HUES6 (cell line): Measurements from ENCODE around the gene SMOC1.

ENCODE experiments used
- H3K27ac ChIP-seq: 2 replicates; pipeline ENCODE4 v1.7.0; 2013; ENCODE audit warnings: low read depth, mild to moderate bottlenecking, low read length, inconsistent platforms
- H3K27me3 ChIP-seq: 2 replicates; pipeline ENCODE4 v1.6.1; 2013; ENCODE audit warnings: low read length; ENCODE audit not compliant: control insufficient read depth, insufficient read depth
- H3K36me3 ChIP-seq: 2 replicates; pipeline ENCODE4 v1.6.1; 2013; ENCODE audit warnings: low read length; ENCODE audit not compliant: control insufficient read depth, insufficient read depth
- H3K4me1 ChIP-seq: 2 replicates; pipeline ENCODE4 v1.6.1; 2013; ENCODE audit warnings: low read length; ENCODE audit not compliant: control insufficient read depth, insufficient read depth
- H3K4me3 ChIP-seq: 2 replicates; pipeline ENCODE4 v1.5.1; 2013; ENCODE audit warnings: low read depth, low read length
- H3K9ac ChIP-seq: one replicate; pipeline ENCODE4 v1.6.1; 2013; ENCODE audit warnings: mild to moderate bottlenecking, low read length
- H3K9me3 ChIP-seq: 2 replicates; pipeline ENCODE4 v1.6.1; 2013; ENCODE audit warnings: low read depth, low read length; ENCODE audit not compliant: control insufficient read depth, insufficient read depth

SMOC1 gene

DNA sequence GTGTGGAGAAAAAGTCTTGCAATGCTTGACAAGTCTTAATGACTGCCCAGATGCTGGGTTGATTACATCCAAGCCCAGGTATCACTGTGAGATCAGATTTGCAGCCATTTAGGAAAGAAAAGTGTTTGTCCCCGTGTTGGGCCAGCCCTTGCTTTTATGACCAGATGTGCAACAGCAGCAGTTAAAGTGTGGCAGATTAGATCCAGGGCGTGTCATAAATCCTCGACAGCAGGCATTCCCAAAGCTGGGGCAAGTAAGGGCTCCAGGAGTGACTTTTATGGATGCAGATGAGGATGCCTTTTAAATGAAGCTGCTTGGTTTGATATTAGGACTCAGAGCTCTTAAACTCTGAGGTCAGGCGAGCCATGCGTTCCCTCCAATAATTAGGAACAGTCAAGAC is 1.7 kb downstream of the SMOC1 start:
- peaks cover 7% of the 10 kb centered on the region; the same call in 1 of the 2 replicates for H3K4me1 ChIP-seq
- no peak overlapping the region for H3K4me3 ChIP-seq
- no peak overlapping the region for H3K27ac ChIP-seq
- H3K27me3 ChIP-seq, result peaks cover 62% of the 10 kb centered on the region
- H3K9me3 ChIP-seq, result no peaks in the 10 kb centered on the region
- no peak overlapping the region for H3K9ac ChIP-seq
- no peaks in the 10 kb centered on the region for H3K36me3 ChIP-seq

- Histone ChIP-seq H3K27ac (no peak overlapping the region), H3K27me3 (peaks cover 55% of the 10 kb centered on the region), H3K4me3 (no peak overlapping the region), H3K9ac (no peak overlapping the region), H3K36me3 (no peaks in the 10 kb centered on the region), H3K4me1 (peaks cover 11% of the 10 kb centered on the region), H3K9me3 (no peaks in the 10 kb centered on the region)
These were observed 3.1 kb downstream of the SMOC1 start for GRCh38 chr14:69882116-69882864.

GRCh38 chr14:69882915-69883314 is 3.7 kb downstream of the SMOC1 start:
- Histone ChIP-seq H3K36me3 (no peaks in the 10 kb centered on the region), H3K27ac (no peak overlapping the region), H3K9ac (no peak overlapping the region), H3K4me1 (peaks cover 11% of the 10 kb centered on the region), H3K27me3 (peaks cover 50% of the 10 kb centered on the region), H3K4me3 (no peak overlapping the region), H3K9me3 (no peaks in the 10 kb centered on the region)

GRCh38 chr14:69886453-69887242 is 7.4 kb downstream of the SMOC1 start:
- H3K27ac ChIP-seq, result no peak overlapping the region
- H3K4me1 ChIP-seq, result peaks cover 4% of the 10 kb centered on the region; the same call in 1 of the 2 replicates
- H3K36me3 ChIP-seq, result no peaks in the 10 kb centered on the region
- H3K9ac ChIP-seq, result no peak overlapping the region
- H3K4me3 ChIP-seq, result no peak overlapping the region
- peaks cover 12% of the 10 kb centered on the region for H3K27me3 ChIP-seq
- H3K9me3 ChIP-seq, result peaks cover 3% of the 10 kb centered on the region; the same call in 1 of the 2 replicates

DNA sequence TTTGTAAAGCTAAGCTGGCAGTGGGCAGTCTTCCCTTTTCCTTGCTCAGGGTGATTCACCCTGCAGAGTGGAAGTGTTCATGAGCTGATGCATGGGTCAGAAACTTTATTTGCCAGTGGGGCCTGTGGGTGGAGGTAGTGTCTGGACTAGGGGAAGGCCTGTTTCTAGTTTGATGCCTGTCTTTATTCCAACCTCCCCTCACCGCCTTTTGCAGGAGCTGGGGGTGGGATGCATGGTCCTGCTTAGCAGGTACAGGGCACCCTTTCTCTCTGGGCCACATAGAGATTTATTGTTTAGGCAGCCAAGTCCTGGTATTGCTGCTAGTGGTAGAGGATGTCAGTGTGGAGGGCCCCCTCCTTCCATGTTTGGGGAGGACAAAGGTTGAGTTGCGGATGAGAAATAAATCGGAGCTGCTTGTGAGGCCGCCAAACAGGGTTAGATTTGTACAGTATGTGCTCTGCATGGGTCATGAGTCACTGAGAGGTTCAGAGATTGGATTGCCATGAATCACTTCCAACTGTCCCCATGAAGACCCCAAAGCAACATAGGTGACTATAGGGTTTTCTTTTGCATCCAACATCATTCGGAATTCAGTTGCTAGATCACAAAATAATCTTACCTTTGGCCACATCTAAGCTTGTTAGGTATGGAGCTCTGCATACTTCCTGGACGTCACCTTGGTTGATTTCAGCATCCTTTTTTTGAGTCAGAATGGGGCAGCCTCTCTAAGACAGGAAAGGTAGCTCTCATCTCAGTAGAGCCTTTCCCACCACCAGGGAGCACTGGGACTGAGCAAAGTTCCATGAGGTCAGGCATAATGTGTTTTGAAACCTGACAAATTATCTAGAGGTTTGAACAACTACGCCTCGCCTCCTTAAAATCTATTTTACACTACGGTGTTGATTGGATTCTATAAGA is 8.8 kb downstream of the SMOC1 start:
- H3K4me1 ChIP-seq, result peaks cover 4% of the 10 kb centered on the region; the same call in 1 of the 2 replicates
- H3K36me3 ChIP-seq, result no peaks in the 10 kb centered on the region
- H3K9me3 ChIP-seq, result peaks cover 3% of the 10 kb centered on the region; the same call in 1 of the 2 replicates
- no peak overlapping the region for H3K4me3 ChIP-seq
- H3K9ac ChIP-seq, result no peak overlapping the region
- no peak overlapping the region for H3K27ac ChIP-seq
- no peaks in the 10 kb centered on the region; the same call in 1 of the 2 replicates for H3K27me3 ChIP-seq

DNA sequence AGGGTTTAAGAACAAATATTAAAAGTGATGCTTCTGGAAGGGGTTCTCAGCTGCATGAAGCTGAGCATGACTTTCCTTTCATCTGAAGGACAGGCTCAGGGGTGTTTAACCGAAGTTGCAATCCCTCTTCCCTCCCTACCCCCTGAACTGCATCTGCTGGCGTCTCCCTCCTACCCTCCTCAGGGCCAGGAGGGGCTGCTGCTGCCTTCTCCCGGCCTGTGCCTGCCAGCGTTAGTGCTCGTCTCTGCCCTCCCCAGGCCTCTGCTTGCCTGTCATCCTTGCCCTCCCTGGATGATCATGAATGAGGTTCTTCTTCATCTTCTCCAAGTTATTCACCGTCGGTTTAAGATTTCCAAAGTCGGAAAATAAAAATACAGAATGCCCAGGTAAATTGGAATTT is 12.2 kb downstream of the SMOC1 start:
- Histone ChIP-seq H3K27ac (no peak overlapping the region), H3K4me3 (no peak overlapping the region), H3K9ac (no peak overlapping the region), H3K4me1 (no peaks in the 10 kb centered on the region), H3K36me3 (no peaks in the 10 kb centered on the region), H3K9me3 (peaks cover 3% of the 10 kb centered on the region; the same call in 1 of the 2 replicates), H3K27me3 (no peaks in the 10 kb centered on the region; the same call in 1 of the 2 replicates)

GRCh38 chr14:69895109-69895508 is 15.9 kb downstream of the SMOC1 start:
- no peaks in the 10 kb centered on the region; the same call in 1 of the 2 replicates for H3K27me3 ChIP-seq
- H3K9me3 ChIP-seq, result peaks cover 10% of the 10 kb centered on the region; the same call in 1 of the 2 replicates
- H3K36me3 ChIP-seq, result no peaks in the 10 kb centered on the region
- H3K4me3 ChIP-seq, result no peak overlapping the region
- H3K27ac ChIP-seq, result no peak overlapping the region
- H3K4me1 ChIP-seq, result no peaks in the 10 kb centered on the region
- no peak overlapping the region for H3K9ac ChIP-seq

- Histone ChIP-seq H3K4me1 (no peaks in the 10 kb centered on the region), H3K9ac (no peak overlapping the region), H3K27me3 (no peaks in the 10 kb centered on the region; the same call in 1 of the 2 replicates), H3K9me3 (peaks cover 14% of the 10 kb centered on the region; the same call in 1 of the 2 replicates), H3K36me3 (no peaks in the 10 kb centered on the region), H3K27ac (no peak overlapping the region), H3K4me3 (no peak overlapping the region)
These were observed 16.9 kb downstream of the SMOC1 start for GRCh38 chr14:69896080-69896479.

GRCh38 chr14:69896972-69897371 is 17.8 kb downstream of the SMOC1 start:
- Histone ChIP-seq H3K4me3 (no peak overlapping the region), H3K4me1 (no peaks in the 10 kb centered on the region), H3K9ac (no peak overlapping the region), H3K9me3 (peaks cover 21% of the 10 kb centered on the region), H3K27ac (no peak overlapping the region), H3K36me3 (no peaks in the 10 kb centered on the region), H3K27me3 (no peaks in the 10 kb centered on the region; the same call in 1 of the 2 replicates)

- H3K9ac ChIP-seq, result no peak overlapping the region
- H3K9me3 ChIP-seq, result peaks cover 24% of the 10 kb centered on the region
- no peaks in the 10 kb centered on the region for H3K27me3 ChIP-seq
- H3K27ac ChIP-seq, result no peak overlapping the region
- H3K4me3 ChIP-seq, result no peak overlapping the region
- H3K4me1 ChIP-seq, result no peaks in the 10 kb centered on the region
- H3K36me3 ChIP-seq, result no peaks in the 10 kb centered on the region
These were observed 21.4 kb downstream of the SMOC1 start for GRCh38 chr14:69900603-69901002.
